H1 (cell line): ENCODE measurements around the gene TNS3.

Experiments
- CTCF ChIP-seq, 3 experiments: IDR thresholded peaks; 1 replicate in 2 of 3; 2 replicates in 1 of 3; pipeline versions ENCODE4 v1.5.1 to v1.6.1; 2011; ENCODE audit warnings: low read length in 3 of 3, mild to moderate bottlenecking in 3 of 3, inconsistent platforms in 2 of 3, low read depth in 1 of 3, moderate library complexity in 1 of 3; ENCODE audit not compliant: insufficient read depth in 1 of 3; ENCODE audit errors: control extremely low read depth in 1 of 3
- EP300 ChIP-seq, 2 experiments: IDR thresholded peaks; 1 replicate in 1 of 2; 2 replicates in 1 of 2; pipeline ENCODE4 v1.6.1; 2011 to 2012; ENCODE audit warnings: low read depth in 2 of 2, low read length in 2 of 2, mild to moderate bottlenecking in 2 of 2, borderline replicate concordance in 1 of 2, inconsistent platforms in 1 of 2, moderate library complexity in 1 of 2
- EZH2 ChIP-seq: fragments of 200-600 bp; sonication (generic); IDR thresholded peaks from 2 replicates; pipeline ENCODE4 v1.7.1; 2012; ENCODE audit warnings: low read depth, mild to moderate bottlenecking, moderate library complexity, low read length, inconsistent platforms; ENCODE audit not compliant: severe bottlenecking
- GTF2F1 ChIP-seq: IDR thresholded peaks from 2 replicates; pipeline ENCODE4 v1.6.1; 2012; ENCODE audit warnings: low read depth, low read length, improper control_type of control experiment, borderline replicate concordance
- SUZ12 ChIP-seq: fragments of 200-600 bp; sonication (generic); IDR thresholded peaks from 2 replicates; pipeline ENCODE4 v1.6.1; 2012; ENCODE audit warnings: mild to moderate bottlenecking, inconsistent platforms, low read length, moderate library complexity, mixed read lengths
- ZNF274 ChIP-seq: IDR thresholded peaks from 2 replicates; pipeline ENCODE4 v1.7.0; 2012; ENCODE audit warnings: low read length, borderline replicate concordance; ENCODE audit errors: extremely low read depth

- TF ChIP-seq CTCF (IDR thresholded peaks at IDR 0.05; ENCODE audit: control extremely low read depth in 1 of 3, insufficient read depth in 1 of 3, low read depth in 1 of 3, low read length in 3 of 3) (no peak), GTF2F1 (no peak), ZNF274 (no peak), SUZ12 (no peak), EP300 (IDR thresholded peaks at IDR 0.05; ENCODE audit: borderline replicate concordance in 1 of 2, low read depth in 2 of 2, low read length in 2 of 2) (no peak), EZH2 (no peak)
Observed at GRCh38 chr7:47621347-47621746, 39.4 kb upstream of the TNS3 start.
